ENCODE results near the gene ALPL.

The ALPL gene

DNA sequence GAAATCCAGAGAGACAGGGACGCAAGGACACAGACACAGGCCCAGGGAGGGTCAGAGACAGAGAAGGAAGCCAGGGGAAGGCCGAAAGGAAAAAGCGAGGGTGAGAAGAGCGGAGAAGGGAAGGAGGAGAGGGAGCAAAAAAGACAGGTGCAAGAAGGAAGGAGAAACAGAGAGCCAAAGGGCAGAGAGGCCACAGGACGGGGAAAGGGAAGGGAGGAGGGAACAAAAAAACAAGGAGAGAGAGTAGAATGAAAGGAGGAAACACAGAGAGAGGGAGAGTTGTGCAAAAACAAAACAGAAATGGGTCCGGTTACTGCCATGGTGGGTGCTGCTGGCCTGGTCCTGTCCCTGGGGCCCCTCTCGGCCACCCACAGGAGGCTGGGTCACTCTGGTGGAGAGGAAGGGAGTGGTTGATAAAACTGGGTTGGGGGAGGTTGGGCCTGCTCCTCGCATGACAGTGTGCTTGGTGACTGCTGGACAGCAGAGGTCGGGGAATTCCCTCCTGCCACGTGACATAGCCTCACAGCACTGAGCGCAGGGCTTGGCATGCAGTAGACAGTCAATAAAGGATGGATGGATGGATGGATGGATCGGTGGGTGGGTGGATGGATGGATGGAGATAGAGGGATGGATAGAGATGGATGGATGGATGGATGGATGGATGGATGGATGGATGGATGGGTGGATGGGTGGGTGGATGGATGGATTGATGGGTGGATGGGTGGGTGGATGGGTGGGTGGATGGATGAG, 95.2 kb downstream of the ALPL start:
- no peak for DNase-seq

DNA sequence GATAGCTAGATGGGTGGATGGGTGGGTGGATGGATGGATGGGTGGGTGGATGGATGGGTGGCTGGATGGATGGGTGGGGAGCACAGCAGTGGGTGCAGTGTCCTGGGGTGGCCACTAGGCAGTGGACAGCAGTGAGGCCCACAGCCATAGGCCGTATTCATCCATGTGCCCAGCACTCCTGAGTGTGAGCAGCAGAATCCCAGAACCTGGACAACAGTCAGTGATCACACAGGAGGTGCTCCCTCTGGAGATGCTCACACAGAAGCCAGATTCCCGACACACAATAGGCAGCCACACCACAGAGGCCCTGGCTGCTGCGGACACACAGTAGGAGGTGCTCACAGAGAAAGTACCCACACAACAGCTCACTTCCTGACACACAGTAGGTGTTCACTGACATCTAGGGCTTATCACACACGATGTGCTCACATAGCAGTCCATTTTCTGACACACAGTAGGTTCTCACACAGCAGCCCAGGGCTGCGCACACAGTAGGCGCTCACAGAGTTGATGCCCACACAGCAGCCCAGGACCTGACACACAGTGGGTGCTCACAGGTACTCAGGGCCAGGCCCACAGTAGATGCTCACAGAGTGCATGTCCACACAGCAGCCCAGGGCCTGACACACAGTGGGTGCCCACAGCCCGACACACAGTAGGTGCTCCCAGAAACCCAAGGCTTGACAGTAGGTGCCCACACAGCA, 95.9 kb downstream of the ALPL start:
- no peak for DNase-seq

DNA sequence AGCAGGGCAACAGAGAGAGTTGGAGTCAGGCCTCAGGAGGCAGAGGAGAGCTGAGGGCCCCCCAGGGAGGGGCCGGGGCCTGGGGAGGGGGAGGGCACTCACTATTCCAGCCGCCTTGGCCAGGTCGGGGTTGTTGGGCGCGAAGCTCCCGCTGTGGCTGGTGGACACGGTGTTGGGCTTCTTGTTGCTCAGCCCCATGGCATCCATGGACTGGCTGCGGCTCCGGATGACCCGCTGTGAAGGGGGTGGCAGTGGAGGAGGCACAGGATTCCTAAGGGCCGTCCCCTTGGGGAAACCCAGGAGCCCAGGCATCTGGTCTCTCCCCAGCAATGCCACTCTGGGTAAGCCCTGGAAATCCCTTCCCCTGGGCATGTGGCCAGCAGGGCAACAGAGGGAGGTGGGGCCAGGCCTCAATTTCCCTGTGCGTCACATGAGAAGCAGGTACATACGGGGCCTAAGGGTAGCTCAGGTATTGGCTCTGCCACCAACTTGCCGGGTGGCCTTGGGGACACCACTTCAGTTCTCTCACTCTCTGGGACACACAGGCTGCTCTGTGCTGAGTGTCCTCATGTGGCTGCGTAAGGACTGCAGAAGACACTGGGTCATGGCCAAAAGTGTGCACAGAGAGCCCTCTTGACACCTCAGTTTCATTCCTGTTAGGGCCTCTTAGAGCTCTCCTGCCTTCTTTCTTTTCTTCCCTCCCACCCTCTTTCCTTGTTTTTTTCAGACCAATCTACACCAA, 96.9 kb downstream of the ALPL start:
- no peak for DNase-seq

GRCh38 chr1:21607549-21608529, 98.6 kb downstream of the ALPL start:
- peak; percentile 10 for DNase-seq

DNA sequence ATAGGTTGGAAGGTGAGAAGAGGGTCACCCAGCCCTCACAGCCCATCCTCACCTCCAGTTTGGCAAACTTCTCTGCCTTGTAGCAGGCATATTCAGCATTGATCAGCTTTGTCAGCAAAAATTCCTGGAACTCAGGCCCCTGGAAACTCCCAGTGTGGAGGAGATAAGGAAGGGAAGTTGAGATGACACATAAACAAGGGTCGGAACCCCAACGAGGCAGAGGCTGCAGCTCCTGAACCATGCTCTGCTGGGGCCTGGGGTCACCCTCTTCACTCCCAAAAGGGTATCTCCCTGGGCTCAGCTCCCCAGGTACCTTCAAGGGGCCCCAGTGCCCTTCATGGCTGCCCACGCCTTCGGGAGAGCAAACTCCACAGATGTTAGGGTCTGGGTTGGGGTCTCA, 99.6 kb downstream of the ALPL start:
- no peak for DNase-seq

GRCh38 chr1:21610027-21610426, 100.8 kb downstream of the ALPL start:
- DNase-seq, result no peak

GRCh38 chr1:21610989-21611785, 102.0 kb downstream of the ALPL start:
- DNase-seq, result no peak

DNA sequence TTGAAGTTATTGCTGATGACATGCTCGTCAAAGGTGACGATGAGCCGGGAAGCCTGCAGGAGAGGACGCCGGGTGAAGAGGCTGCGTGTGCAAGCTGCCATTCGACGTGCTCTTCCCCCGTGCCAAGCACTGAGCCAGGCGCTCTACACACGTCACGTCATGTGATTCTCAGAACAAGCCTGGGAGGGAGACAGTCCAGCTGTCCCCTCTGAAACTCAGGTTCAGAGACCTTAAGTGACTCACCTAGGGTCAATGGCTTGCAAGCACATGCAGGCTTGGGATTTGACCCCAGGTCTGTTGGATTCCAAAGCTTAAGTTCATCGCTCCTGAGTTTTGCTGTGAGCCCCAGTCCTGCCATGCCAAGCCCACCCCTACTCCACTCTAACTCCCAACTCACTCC, 102.8 kb downstream of the ALPL start:
- DNase-seq, result no peak

- DNase-seq, result no peak
Measured at GRCh38 chr1:21613072-21613867, 104.0 kb downstream of the ALPL start.

GRCh38 chr1:21614419-21615115, 105.3 kb downstream of the ALPL start:
- DNase-seq, result no peak

GRCh38 chr1:21616372-21616771, 107.1 kb downstream of the ALPL start:
- DNase-seq, result no peak

GRCh38 chr1:21617126-21617738, 108.0 kb downstream of the ALPL start:
- no peak for DNase-seq

DNA sequence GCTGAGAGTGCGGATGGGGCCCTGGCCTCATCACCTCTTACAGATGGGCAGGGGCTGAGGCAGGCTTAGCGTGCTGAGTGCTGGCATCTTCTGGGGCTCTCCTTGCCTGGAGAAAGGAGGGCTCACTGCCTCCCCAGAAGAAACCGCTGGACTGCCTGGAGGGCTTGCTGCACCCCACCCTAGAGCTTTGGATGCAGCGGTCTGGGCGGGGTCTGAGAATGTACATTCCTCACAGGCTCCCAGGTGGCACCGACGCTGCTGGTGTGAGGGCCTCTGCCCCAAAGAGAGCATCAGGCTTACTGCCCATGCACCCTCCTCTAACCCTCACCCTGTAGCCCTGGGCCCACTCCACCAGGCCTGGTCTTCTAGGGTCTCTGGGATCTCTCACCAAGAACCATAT, 108.8 kb downstream of the ALPL start:
- no peak for DNase-seq

GRCh38 chr1:21618561-21619374, 109.5 kb downstream of the ALPL start:
- no peak for DNase-seq

DNA sequence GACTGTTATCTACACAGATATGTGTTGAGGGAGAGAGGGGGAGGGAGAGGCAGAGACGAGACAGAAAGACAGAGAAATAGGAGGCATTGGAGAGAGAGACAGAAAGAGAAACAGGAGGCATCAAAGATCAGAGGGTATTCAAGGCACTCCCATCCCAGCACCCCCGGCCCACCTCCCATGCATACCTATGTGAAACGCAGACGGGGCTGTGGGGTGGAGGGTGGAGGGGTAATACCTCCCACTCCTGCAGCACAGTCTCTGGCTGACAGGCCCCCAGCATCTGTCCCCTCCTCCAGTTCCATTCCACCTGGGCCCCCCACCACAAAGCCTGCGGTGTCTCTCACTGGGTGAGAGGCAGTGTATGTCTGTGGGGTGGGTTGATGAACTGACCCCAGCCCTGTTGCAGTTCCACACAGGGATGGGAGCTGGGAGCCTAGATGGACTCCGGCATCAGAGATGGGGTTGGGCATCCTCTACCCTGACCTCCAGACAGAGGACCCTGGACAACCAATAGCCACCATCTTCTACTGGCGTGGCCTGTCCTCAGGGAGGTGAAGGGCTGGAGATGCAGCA, 110.2 kb downstream of the ALPL start:
- DNase-seq, result no peak

DNA sequence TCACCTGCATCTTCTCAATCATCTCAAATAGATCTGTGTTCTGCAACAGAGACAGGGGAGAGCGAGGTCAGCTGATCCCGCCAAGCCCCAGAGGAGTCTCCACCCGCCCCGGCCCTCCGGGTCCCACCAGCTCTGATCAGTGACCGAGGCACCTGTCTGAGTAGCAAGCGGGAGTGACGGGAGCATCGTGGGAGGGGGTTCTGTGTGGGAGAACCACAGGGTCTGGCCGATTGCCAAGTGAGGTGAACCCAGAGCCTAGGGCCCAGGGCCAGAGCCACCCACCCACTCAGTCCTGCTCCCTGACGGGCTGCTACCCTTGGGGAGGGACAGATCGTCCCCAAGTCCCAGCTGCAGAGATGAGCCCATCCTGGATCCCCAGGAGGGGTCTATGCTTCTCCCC, 110.8 kb downstream of the ALPL start:
- DNase-seq, result no peak

DNA sequence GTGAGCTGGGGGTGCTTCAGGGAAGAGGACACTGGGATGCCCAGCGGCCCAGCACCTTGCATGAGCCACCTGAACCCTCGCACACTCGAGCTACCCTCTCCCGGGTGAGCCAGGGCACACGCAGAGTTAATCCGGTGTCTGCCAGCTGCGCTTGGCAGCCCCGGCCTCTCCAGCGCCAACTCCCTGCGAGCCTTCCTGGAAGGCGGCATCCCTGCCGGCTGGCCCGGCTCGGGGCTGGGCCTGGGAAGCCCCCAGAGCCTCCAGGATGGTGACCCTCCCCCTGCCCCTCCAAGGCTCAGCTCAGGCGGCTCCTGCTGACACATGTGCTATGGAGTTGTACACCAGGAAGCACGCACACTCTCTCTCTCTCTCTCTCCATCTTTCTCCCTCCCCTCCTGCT, 111.3 kb downstream of the ALPL start:
- no peak for DNase-seq

GRCh38 chr1:21621051-21621450, 111.8 kb downstream of the ALPL start:
- DNase-seq, result no peak
